Caco-2 (cell line): Measurements from ENCODE around the gene AGAP1. TPM values are rescaled to one million over a fixed set of nuclear protein-coding genes. Genes with fewer than 3 reads are reported as not detected.

Source experiments
- BruUV-seq: library from RNA; stranded (reverse); fragments of 400-500 nt; replicated peaks from 2 replicates; lab custom pipeline; 2021; lab: Mats Ljungman, UMichigan
- CTCF ChIA-PET: fragments of 300-600 bp; sonication (Branson Sonifier 250); formaldehyde crosslinking; loops from one replicate; lab custom pipeline; 2022; ENCODE audit warnings: antibody characterized with exemption; lab: Charles Lee
- POLR2A ChIA-PET: fragments of 300-600 bp; sonication (Branson Sonifier 250); formaldehyde crosslinking; loops from one replicate; lab custom pipeline; 2022; ENCODE audit warnings: antibody characterized with exemption; lab: Charles Lee
- DNase-seq, 2 experiments: peaks; one replicate each; pipeline versions ENCODE4 v3.0.0 to v3.0.0-alpha.2; 2020 to 2022
- H3K27me3 ChIP-seq: replicated peaks from 2 replicates; pipeline ENCODE4 v1.6.0; 2011; ENCODE audit warnings: low read length; ENCODE audit not compliant: control insufficient read depth, insufficient read depth
- H3K36me3 ChIP-seq: 2 replicates; pipeline ENCODE4 v1.5.1; 2011; ENCODE audit warnings: low read length; ENCODE audit not compliant: control insufficient read depth, insufficient read depth
- H3K4me1 ChIP-seq: fragments of 250-450 bp; sonication (Bioruptor Pico); 2 replicates; pipeline ENCODE4 v1.5.1; 2020; ENCODE audit warnings: mild to moderate bottlenecking
- H3K4me3 ChIP-seq: 2 replicates; pipeline ENCODE4 v1.5.1; 2011; ENCODE audit warnings: low read depth, mild to moderate bottlenecking, control low read depth, low read length
- H3K9me3 ChIP-seq: fragments of 250-450 bp; sonication (Bioruptor Pico); 2 replicates; pipeline ENCODE4 v1.5.1; 2020; ENCODE audit warnings: mild to moderate bottlenecking, moderate library complexity
- H3K27ac Mint-ChIP-seq: one replicate; pipeline ENCODE4 v1.8.0; 2022; ENCODE audit warnings: mixed read lengths; ENCODE audit not compliant: unreplicated experiment
- H3K27me3 Mint-ChIP-seq: one replicate; pipeline ENCODE4 v1.8.0; 2022; ENCODE audit warnings: mixed read lengths; ENCODE audit not compliant: insufficient read depth, unreplicated experiment
- H3K36me3 Mint-ChIP-seq: one replicate; pipeline ENCODE4 v1.8.0; 2022; ENCODE audit warnings: mild to moderate bottlenecking, mixed read lengths; ENCODE audit not compliant: insufficient read depth, unreplicated experiment
- H3K4me1 Mint-ChIP-seq: one replicate; pipeline ENCODE4 v1.8.0; 2022; ENCODE audit warnings: low read depth, mixed read lengths; ENCODE audit not compliant: unreplicated experiment
- H3K4me3 Mint-ChIP-seq: one replicate; pipeline ENCODE4 v1.8.0; 2022; ENCODE audit warnings: mild to moderate bottlenecking, moderate library complexity, mixed read lengths; ENCODE audit not compliant: unreplicated experiment
- H3K9me3 Mint-ChIP-seq: one replicate; pipeline ENCODE4 v1.8.0; 2022; ENCODE audit warnings: mixed read lengths; ENCODE audit not compliant: unreplicated experiment
- intact Hi-C: fragments of 100-400 bp; cut with micrococcal nuclease; formaldehyde crosslinking; loops from one replicate; pipeline ENCODE4 v1.10.0; 2022; ENCODE audit not compliant: unreplicated experiment
- total RNA-seq: library from RNA; stranded (reverse); gene quantifications from 2 replicates; pipeline ENCODE4 v1.2.3, GENCODE V29; 2022
- TF ChIP-seq, protein P1 (sequence below), 2 experiments: fragments of 200-600 bp in 1 of 2; IDR thresholded peaks; 1 replicate in 1 of 2; 2 replicates in 1 of 2; pipeline versions ENCODE4 v1.5.1 to v1.8.0; 2011 to 2022; ENCODE audit warnings: antibody characterized with exemption in 1 of 2, control low read depth in 1 of 2, inconsistent platforms in 1 of 2, low read depth in 1 of 2, low read length in 1 of 2, mild to moderate bottlenecking in 1 of 2, moderate library complexity in 1 of 2; ENCODE audit not compliant: insufficient read depth in 1 of 2, severe bottlenecking in 1 of 2, unreplicated experiment in 1 of 2

The AGAP1 gene
- total RNA-seq, 1 experiment from 2014 or later, result 41.7 TPM

- Mint-ChIP-seq H3K27ac (no peak overlapping the region), H3K9me3 (no peaks in the 10 kb centered on the region), H3K4me1 (no peaks in the 10 kb centered on the region), H3K4me3 (no peak overlapping the region), H3K27me3 (no peaks in the 10 kb centered on the region), H3K36me3 (no peaks in the 10 kb centered on the region)
- TF ChIP-seq, protein P1, sequence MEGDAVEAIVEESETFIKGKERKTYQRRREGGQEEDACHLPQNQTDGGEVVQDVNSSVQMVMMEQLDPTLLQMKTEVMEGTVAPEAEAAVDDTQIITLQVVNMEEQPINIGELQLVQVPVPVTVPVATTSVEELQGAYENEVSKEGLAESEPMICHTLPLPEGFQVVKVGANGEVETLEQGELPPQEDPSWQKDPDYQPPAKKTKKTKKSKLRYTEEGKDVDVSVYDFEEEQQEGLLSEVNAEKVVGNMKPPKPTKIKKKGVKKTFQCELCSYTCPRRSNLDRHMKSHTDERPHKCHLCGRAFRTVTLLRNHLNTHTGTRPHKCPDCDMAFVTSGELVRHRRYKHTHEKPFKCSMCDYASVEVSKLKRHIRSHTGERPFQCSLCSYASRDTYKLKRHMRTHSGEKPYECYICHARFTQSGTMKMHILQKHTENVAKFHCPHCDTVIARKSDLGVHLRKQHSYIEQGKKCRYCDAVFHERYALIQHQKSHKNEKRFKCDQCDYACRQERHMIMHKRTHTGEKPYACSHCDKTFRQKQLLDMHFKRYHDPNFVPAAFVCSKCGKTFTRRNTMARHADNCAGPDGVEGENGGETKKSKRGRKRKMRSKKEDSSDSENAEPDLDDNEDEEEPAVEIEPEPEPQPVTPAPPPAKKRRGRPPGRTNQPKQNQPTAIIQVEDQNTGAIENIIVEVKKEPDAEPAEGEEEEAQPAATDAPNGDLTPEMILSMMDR (IDR thresholded peaks at IDR 0.05; ENCODE audit: insufficient read depth in 1 of 2, low read depth in 1 of 2, low read length in 1 of 2, severe bottlenecking in 1 of 2, unreplicated experiment in 1 of 2), result no peak
- DNase-seq, result no peak
- H3K27me3 ChIP-seq, result no peaks in the 10 kb centered on the region
- H3K36me3 ChIP-seq, result no peaks in the 10 kb centered on the region
- BruUV-seq, result no TSS peak
- no peaks in the 10 kb centered on the region for H3K9me3 ChIP-seq
- no peak overlapping the region for H3K4me3 ChIP-seq
- no peaks in the 10 kb centered on the region for H3K4me1 ChIP-seq
- POLR2A ChIA-PET, result no interaction called here
- CTCF ChIA-PET, result no interaction called here
- intact Hi-C loops, result no loop called here
Observed at GRCh38 chr2:235583925-235584637, 90.2 kb downstream of the AGAP1 start.

- Mint-ChIP-seq H3K27ac (no peak overlapping the region), H3K4me3 (no peak overlapping the region), H3K9me3 (no peaks in the 10 kb centered on the region), H3K27me3 (no peaks in the 10 kb centered on the region), H3K36me3 (no peaks in the 10 kb centered on the region), H3K4me1 (no peaks in the 10 kb centered on the region)
- intact Hi-C loops, result no loop called here
- no peak for DNase-seq
- POLR2A ChIA-PET, result no interaction called here
- Histone ChIP-seq H3K4me1 (no peaks in the 10 kb centered on the region), H3K9me3 (no peaks in the 10 kb centered on the region), H3K4me3 (no peak overlapping the region), H3K27me3 (no peaks in the 10 kb centered on the region), H3K36me3 (no peaks in the 10 kb centered on the region)
- no TSS peak for BruUV-seq
- CTCF ChIA-PET, result no interaction called here
- TF ChIP-seq, protein P1 (IDR thresholded peaks at IDR 0.05; ENCODE audit: insufficient read depth in 1 of 2, low read depth in 1 of 2, low read length in 1 of 2, severe bottlenecking in 1 of 2, unreplicated experiment in 1 of 2), result no peak
Observed at GRCh38 chr2:235584638-235585007, 90.8 kb downstream of the AGAP1 start.

GRCh38 chr2:235587202-235587601 is 93.4 kb downstream of the AGAP1 start:
- H3K9me3 Mint-ChIP-seq, result no peaks in the 10 kb centered on the region
- no peak overlapping the region for H3K27ac Mint-ChIP-seq
- peaks cover 7% of the 10 kb centered on the region for H3K36me3 Mint-ChIP-seq
- intact Hi-C loops, result no loop called here
- H3K4me1 Mint-ChIP-seq, result no peaks in the 10 kb centered on the region
- BruUV-seq, result no TSS peak
- Histone ChIP-seq H3K9me3 (no peaks in the 10 kb centered on the region), H3K36me3 (no peaks in the 10 kb centered on the region), H3K27me3 (no peaks in the 10 kb centered on the region), H3K4me3 (no peak overlapping the region), H3K4me1 (no peaks in the 10 kb centered on the region)
- H3K4me3 Mint-ChIP-seq, result no peak overlapping the region
- H3K27me3 Mint-ChIP-seq, result no peaks in the 10 kb centered on the region
- ChIA-PET CTCF (no interaction called here), POLR2A (no interaction called here)
- no peak for DNase-seq
- TF ChIP-seq, protein P1 (IDR thresholded peaks at IDR 0.05; ENCODE audit: insufficient read depth in 1 of 2, low read depth in 1 of 2, low read length in 1 of 2, severe bottlenecking in 1 of 2, unreplicated experiment in 1 of 2), result no peak
